Prostate gland (tissue), 2 donors: ENCODE measurements around the gene PHETA1. TPM values are rescaled to one million over a fixed set of nuclear protein-coding genes. Genes with fewer than 3 reads are reported as not detected.
"Not testable (repeated sequence)": the region's sequence is repeated elsewhere in the genome, so short reads cannot be mapped to it uniquely, and the experiment has no call there.

Source experiments
- DNase-seq: peaks from one replicate; pipeline ENCODE4 v3.0.0-alpha.2; 2019; ENCODE audit warnings: low spot score
- H3K27ac ChIP-seq, 2 donors: fragments of 200-600 bp; sonication (generic); 2 replicates each; pipeline ENCODE4 v1.5.1; 2017 to 2019
- H3K27me3 ChIP-seq: fragments of 200-600 bp; sonication (generic); replicated peaks from 2 replicates; pipeline ENCODE4 v1.5.1; 2019; ENCODE audit not compliant: insufficient read depth
- H3K36me3 ChIP-seq, 2 donors: fragments of 200-600 bp; sonication (generic); 1 replicate in 1 of 2; 2 replicates in 1 of 2; pipeline versions ENCODE4 v1.5.1 to v1.8.1; 2017 to 2019
- H3K4me1 ChIP-seq: fragments of 200-600 bp; sonication (generic); replicated peaks from 2 replicates; pipeline ENCODE4 v1.5.1; 2019
- H3K4me3 ChIP-seq, 2 donors: fragments of 200-600 bp; sonication (generic); 2 replicates each; pipeline ENCODE4 v1.5.1; 2017 to 2019
- H3K9me3 ChIP-seq: fragments of 200-600 bp; sonication (generic); 2 replicates; pipeline ENCODE4 v1.5.1; 2017
- POLR2A ChIP-seq: fragments of 450-650 bp; IDR thresholded peaks from one replicate; pipeline ENCODE4 v1.6.1; 2016; ENCODE audit warnings: antibody characterized with exemption, mild to moderate bottlenecking
- POLR2AphosphoS5 ChIP-seq: sonication (generic); formaldehyde crosslinking; IDR thresholded peaks from one replicate; pipeline ENCODE4 v1.6.1; 2017; ENCODE audit warnings: antibody characterized with exemption
- WGBS: methylation state at CpG from one replicate; pipeline ENCODE4 v1.1.5; 2018; 5-methylcytosine and 5-hydroxymethylcytosine counted together
- intact Hi-C: fragments of 100-400 bp; cut with DNase I; formaldehyde crosslinking; loops from one replicate; pipeline ENCODE4 v1.14.2; 2022
- total RNA-seq, 2 donors: library from RNA; depleted of rRNA; stranded (reverse); fragments of >200 nt; gene quantifications; one replicate each; pipeline ENCODE4 v1.1.0, GENCODE V29; 2016
- TF ChIP-seq, protein P1 (sequence below), 4 experiments: fragments of 200-600 bp in 2 of 4; fragments of 450-650 bp in 2 of 4; sonication (generic) in 2 of 4; IDR thresholded peaks; 1 replicate in 3 of 4; 2 replicates in 1 of 4; pipeline ENCODE4 v1.5.1; 2016 to 2019; ENCODE audit warnings: antibody characterized with exemption in 4 of 4, mild to moderate bottlenecking in 2 of 4, moderate library complexity in 2 of 4

PHETA1 gene
- total RNA-seq, 2 donors from 2014 or later, result 11.5 to 29.9 TPM

DNA sequence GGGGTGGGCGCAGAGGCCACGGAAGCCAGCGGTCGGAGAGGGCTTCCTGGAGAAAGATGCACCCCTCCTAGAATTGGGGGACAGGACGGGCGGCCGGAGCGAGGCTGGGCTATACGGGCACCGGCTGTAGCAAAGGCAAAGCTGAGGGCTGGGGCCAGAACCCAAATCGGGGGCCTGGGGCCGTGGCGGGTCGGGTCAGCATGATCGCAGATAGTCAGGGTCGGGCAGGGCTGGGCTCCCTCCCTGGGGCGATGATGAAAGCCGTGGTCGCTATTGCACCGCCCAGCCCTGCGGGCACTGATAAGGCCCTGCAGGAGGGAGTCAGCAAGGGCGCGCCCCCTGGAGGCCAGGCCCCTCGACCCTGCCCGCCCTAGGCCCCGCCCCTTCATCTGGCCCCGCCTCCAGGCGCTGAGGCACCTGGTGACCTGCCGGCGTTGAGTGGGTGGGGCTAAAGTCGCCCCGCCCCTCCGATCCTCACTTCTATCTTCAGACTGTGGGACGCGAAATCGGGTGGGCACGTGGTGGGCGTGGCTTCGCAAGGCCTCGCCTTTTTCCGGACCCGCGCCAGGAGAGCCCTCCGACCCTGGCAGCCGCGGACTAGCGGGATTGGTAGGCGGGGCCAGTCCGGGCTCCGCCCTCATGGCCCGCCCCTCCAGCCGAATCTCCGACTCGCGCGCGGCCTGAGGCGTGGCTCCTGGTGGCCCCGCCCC lies 36.4 kb upstream of the PHETA1 start:
- H3K27me3 ChIP-seq, result no peaks in the 10 kb centered on the region
- peaks cover 5% of the 10 kb centered on the region for H3K4me1 ChIP-seq
- 5% methylated on average over 34 of the region's 59 CpGs for WGBS
- peak overlapping the region; percentile 67 to 68 for H3K27ac ChIP-seq
- no peaks in the 10 kb centered on the region for H3K9me3 ChIP-seq
- H3K36me3 ChIP-seq, result no peaks in the 10 kb centered on the region
- intact Hi-C loops, result loop anchor here (5.0 kb wide), 1 partner anchor 47 kb away; no protein-coding TSS in a partner anchor
- H3K4me3 ChIP-seq, result peak overlapping the region; percentile 84 to 93
- TF ChIP-seq, protein P1, sequence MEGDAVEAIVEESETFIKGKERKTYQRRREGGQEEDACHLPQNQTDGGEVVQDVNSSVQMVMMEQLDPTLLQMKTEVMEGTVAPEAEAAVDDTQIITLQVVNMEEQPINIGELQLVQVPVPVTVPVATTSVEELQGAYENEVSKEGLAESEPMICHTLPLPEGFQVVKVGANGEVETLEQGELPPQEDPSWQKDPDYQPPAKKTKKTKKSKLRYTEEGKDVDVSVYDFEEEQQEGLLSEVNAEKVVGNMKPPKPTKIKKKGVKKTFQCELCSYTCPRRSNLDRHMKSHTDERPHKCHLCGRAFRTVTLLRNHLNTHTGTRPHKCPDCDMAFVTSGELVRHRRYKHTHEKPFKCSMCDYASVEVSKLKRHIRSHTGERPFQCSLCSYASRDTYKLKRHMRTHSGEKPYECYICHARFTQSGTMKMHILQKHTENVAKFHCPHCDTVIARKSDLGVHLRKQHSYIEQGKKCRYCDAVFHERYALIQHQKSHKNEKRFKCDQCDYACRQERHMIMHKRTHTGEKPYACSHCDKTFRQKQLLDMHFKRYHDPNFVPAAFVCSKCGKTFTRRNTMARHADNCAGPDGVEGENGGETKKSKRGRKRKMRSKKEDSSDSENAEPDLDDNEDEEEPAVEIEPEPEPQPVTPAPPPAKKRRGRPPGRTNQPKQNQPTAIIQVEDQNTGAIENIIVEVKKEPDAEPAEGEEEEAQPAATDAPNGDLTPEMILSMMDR (IDR thresholded peaks at IDR 0.05), result peak in 3 of 4 experiments; percentile 26 to 61 (median 61)
- TF ChIP-seq POLR2A, result no peak
- TF ChIP-seq POLR2AphosphoS5, result peak; percentile 49
- DNase-seq, result peak; percentile 83

DNA sequence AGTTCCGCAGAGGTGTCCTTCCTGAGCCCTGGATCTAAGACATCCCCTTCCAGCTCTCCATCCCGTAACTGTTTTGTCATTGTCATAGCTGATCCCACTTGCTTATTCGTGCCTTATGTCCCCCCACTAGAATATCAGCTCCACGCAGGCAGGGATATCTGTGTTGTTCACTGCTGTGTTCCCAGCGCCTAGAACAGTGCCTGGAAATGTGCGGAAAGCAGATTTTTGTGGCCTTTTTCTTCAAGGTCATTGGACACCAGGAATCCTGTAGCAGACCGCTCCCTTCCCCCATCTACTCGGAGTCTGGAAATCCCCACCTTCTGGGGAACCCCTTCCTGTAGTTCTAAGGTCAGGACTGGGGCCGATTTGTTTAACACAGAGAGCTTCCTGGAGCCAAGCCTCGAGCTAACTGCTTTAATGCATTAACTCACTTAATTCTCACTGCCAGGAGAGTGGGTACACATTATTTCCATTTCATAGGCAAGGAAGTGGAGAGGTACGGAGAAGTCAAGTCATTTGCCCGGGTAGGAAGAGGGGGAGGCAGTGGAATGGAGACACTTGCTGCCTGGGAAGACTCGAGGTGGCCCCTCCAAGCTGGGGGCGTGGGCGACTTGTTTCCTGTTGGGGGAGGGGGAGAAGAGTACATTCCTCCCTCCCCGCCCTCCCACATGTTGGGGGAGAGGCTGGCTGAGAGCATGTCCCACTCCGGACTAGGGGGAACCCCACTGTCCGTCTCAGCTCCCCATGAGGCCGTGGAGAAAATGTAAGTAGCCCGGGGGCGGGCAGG lies 35.7 kb upstream of the PHETA1 start:
- 45% methylated on average over 21 of the region's 21 CpGs for WGBS
- Histone ChIP-seq H3K27ac (peak overlapping the region; percentile 68 to 80), H3K27me3 (no peaks in the 10 kb centered on the region), H3K36me3 (no peaks in the 10 kb centered on the region), H3K4me1 (peaks cover 5% of the 10 kb centered on the region), H3K9me3 (no peaks in the 10 kb centered on the region), H3K4me3 (peak overlapping the region; percentile 84 to 93)
- no peak for DNase-seq
- TF ChIP-seq POLR2AphosphoS5 (no peak), POLR2A (no peak)
- TF ChIP-seq, protein P1 (IDR thresholded peaks at IDR 0.05), result no peak
- intact Hi-C loops, result loop anchor here (5.0 kb wide), 1 partner anchor 48 kb away; no protein-coding TSS in a partner anchor

DNA sequence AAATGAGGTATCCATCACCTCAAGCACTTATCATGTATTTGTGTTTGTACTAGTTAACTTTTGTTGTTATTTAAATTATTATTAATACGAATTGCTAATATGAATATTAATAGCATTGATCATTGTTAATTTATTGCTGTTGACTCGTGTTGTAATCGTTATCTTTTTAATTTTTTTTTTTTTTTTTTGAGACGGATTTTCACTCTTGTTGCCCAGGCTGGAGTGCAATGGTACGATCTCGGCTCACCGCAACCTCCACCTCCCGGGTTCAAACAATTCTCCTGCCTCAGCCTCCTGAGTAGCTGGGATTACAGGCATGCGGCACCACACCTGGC lies 33.6 kb upstream of the PHETA1 start:
- WGBS, result 82% methylated on average over 9 of the region's 9 CpGs
- H3K9me3 ChIP-seq, H3K27me3 ChIP-seq, intact Hi-C loops, H3K36me3 ChIP-seq, DNase-seq, H3K4me1 ChIP-seq: not testable (repeated sequence)
- Histone ChIP-seq H3K27ac (peak overlapping the region; percentile 80 to 85), H3K4me3 (peak overlapping the region in 1 of 2 donors; percentile 13)

DNA sequence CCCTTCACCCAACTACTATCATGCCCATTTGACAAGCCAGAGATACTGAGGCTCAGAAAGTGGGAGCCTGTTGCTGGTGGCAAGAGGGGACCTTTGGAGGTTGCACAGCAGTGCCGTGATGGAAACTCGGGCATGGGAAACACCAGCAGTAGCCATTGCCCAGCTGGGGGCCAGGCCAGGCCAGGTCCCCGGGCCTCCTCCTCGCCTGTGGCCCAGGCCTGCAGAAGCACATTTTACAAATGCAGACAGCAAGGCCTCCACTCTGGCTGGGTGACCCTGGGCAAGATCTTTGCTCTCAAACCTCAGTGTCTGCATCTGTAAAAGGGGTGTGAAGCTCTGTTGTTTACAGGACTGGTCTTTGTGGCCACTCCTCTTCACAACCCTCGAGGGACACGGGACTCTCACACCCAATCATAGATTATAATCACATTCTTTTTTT lies 32.3 kb upstream of the PHETA1 start:
- Histone ChIP-seq H3K9me3 (no peaks in the 10 kb centered on the region), H3K27me3 (no peaks in the 10 kb centered on the region), H3K36me3 (no peaks in the 10 kb centered on the region), H3K27ac (no peak overlapping the region), H3K4me1 (peaks cover 5% of the 10 kb centered on the region), H3K4me3 (no peak overlapping the region)
- TF ChIP-seq POLR2A (no peak), POLR2AphosphoS5 (no peak)
- TF ChIP-seq, protein P1 (IDR thresholded peaks at IDR 0.05), result no peak
- no peak for DNase-seq
- 96% methylated on average over 6 of the region's 6 CpGs for WGBS
- intact Hi-C loops, result no loop called here

DNA sequence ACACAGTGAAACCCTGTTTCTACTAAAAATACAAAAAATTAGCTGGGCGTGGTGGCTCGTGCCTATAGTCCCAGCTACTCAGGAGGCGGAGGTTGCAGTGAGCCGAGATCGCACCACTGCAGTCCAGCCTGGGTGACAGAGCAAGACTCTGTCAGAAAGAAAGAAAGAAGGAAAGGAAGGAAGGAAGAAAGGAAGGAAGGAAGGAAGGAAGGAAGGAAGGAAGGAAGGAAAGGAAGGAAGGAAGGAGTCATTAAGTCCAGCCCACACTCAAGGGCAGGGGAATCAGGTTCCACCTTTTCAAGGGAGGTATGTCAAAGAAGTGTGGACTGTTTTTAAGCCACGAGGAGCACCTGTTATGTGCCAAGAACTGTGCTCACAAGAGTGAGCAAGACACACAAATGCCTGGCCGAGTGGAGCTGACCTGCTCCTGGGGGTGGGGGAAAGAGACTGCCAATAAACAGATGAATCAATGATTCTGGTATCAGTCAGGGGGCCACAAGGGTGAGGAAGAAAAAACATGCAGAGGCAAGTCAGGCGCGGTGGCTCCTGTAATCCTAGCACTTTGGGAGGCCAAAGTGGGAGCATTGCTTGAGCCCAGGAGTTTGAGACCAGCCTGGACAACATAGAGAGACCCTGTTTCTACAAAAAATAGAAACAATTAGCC lies 31.0 kb upstream of the PHETA1 start:
- intact Hi-C loops, result loop anchor here (10.0 kb wide), 1 partner anchor 125 kb away; no protein-coding TSS in a partner anchor
- 87% methylated on average over 9 of the region's 9 CpGs for WGBS

More for the DNA sequence above, 31.0 kb upstream of the PHETA1 start:
- H3K27me3 ChIP-seq, H3K36me3 ChIP-seq, H3K4me3 ChIP-seq, H3K4me1 ChIP-seq, H3K27ac ChIP-seq, H3K9me3 ChIP-seq, DNase-seq: not testable (repeated sequence)
